Subcutaneous adipose tissue (tissue), 4 donors: ENCODE results near the gene PRR33. TPM values are rescaled to one million over a fixed set of nuclear protein-coding genes. Genes with fewer than 3 reads are reported as not detected.

Experiments
- CTCF ChIP-seq: fragments of 450-650 bp; IDR thresholded peaks from one replicate; pipeline ENCODE4 v1.5.1; 2016; ENCODE audit warnings: low read depth, mild to moderate bottlenecking, control low read depth, antibody characterized with exemption, moderate library complexity
- total RNA-seq, 4 donors: library from RNA; depleted of rRNA; stranded (reverse); fragments of >200 nt; gene quantifications; one replicate each; pipeline ENCODE4 v1.1.0, GENCODE V29; 2016

Gene PRR33
- total RNA-seq, 4 donors from 2014 or later, result not detected

GRCh38 chr11:1935156-1936071 is 43.7 kb upstream of the PRR33 start:
- no peak for TF ChIP-seq CTCF

- no peak for TF ChIP-seq CTCF
Measured at GRCh38 chr11:1934335-1935155, 42.9 kb upstream of the PRR33 start.

GRCh38 chr11:1933416-1934334 is 42.0 kb upstream of the PRR33 start:
- no peak for TF ChIP-seq CTCF

GRCh38 chr11:1932681-1933080 is 41.0 kb upstream of the PRR33 start:
- TF ChIP-seq CTCF, result no peak

DNA sequence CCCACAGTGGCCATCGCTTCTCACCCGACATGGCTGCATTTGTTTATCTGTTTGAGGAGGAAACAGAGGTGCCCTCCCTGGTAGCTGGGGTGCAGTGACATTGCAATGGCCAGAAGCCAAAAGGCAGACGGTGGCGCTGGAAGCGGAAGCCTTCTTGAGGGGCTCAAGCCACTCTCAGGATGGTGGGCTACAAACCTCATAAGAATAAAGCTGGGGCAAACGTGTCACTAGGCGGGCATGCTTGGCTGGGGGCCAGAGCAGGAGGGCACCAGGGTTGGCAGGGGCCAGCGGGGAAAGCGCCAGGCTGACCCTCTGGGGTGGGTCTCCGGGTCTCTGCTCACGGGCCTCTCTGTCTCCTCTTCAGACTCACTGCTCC is 40.4 kb upstream of the PRR33 start:
- TF ChIP-seq CTCF, result no peak

GRCh38 chr11:1931341-1932104 is 39.8 kb upstream of the PRR33 start:
- no peak for TF ChIP-seq CTCF
